ENCODE data around the gene MICALL2.

MICALL2 gene

GRCh38 chr7:1492640-1493039 lies 33.4 kb upstream of the MICALL2 start:
- no peak for DNase-seq

GRCh38 chr7:1492221-1492620 lies 33.0 kb upstream of the MICALL2 start:
- DNase-seq, result no peak

- DNase-seq, result no peak
Observed at GRCh38 chr7:1490837-1491236, 31.6 kb upstream of the MICALL2 start.

- DNase-seq, result no peak
Observed at GRCh38 chr7:1489336-1489735, 30.1 kb upstream of the MICALL2 start.

DNA sequence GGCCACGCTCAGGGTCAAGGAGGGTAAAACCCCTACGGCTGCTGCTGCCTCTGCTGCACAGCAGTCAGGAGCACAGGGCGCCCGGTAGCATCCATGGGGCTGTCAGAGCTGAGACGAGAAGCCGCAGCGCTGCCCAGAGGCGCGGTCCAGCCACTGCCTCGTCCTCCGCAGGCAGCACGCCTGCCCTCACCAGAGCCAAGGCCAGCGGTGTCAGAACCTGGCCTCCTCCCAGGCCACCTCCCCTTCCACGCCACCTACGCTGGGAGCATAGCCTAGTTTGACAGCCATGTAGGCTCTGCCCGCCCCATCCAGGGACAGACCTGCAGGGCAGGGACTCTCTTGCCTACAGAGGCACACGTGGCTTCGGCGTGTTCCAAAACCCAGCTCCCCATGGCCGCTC lies 28.7 kb upstream of the MICALL2 start:
- DNase-seq, result no peak

- DNase-seq, result no peak
Observed at GRCh38 chr7:1487466-1487865, 28.2 kb upstream of the MICALL2 start.

GRCh38 chr7:1486571-1486970 lies 27.3 kb upstream of the MICALL2 start:
- DNase-seq, result no peak

DNA sequence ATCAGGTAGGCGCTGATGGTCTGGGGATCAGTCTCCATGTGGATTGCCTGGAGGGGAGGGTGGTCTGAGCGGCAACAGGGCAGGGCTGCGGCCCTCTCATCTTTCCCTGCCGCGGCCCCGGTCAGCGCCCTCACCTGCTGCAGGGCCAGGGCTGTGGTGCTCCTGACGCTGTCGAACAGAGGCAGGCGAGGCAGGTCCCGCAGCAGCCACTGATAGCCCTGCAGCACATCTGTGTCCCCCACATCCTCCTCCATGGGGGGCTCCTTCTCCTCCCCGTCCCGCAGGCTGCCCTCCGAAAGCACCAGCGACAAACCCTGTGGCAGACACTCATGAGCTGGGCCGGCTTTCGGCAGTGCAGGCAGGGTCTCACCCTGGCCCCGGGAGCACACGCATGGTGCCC lies 25.9 kb upstream of the MICALL2 start:
- DNase-seq, result no peak

DNA sequence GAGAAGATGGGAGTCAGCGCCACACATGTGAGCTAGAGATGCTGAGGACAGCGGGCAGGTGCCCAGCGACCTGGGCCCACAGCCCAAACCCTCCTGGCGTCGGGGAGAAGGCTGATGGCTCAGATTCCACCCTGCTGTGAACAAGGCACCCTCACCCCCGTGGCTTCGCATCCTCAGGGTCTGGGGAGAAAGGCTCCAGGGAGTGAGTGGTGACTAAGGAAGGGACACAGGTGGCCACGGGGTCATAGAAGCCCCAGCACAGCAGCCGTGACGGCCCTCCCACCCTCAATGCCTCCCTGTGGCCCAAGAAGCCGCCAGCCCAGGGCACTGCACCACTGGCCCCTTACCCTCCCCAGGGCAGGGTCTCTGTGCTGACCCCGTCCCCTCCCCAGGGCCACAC lies 25.3 kb upstream of the MICALL2 start:
- no peak for DNase-seq

DNA sequence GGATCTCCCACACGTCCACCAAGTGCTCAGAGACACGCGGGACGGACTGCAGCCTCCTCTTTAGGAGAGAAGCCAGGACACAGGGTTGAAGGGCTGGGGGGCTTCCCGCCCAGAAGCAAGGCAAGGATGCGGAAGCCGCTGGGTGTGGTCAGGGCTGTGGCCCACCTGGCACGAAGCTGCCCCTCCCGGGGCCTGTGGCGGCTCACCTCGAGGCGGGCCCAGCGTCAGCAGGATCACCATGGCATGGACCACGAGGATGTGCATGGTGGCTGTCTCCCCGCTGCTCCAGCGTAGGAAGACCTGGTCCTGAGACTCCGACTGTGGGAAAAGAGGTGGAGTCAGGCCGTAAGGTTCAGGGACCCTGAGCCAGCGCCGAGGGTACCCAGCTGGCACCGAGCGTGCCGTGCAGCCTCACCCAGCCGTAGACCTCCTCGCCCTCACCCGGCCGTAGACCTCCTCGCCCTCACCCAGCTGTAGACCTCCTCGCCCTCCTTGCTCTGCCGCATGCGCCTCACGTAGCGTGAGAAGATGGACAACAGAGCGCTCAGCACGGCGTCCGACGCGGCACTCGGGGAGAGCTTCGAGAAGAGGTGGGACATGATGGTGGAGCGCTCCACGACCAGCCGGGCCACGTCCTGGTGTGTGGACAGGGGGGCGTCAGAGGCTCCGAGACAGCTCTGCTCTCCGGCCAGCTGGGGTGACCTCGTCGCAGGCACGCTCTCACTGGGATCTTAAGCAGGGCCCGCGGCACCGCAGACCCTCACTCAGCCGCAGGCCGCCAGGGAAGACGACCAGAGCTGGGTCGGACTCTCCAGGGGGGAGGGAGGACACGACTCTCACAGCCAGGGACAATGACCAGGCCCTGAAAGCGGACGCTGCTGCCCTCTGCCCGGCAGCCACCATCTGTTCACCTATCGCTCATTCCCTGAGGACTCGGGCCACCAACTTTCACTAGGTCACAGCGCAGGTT lies 24.6 kb upstream of the MICALL2 start:
- DNase-seq, result no peak

DNA sequence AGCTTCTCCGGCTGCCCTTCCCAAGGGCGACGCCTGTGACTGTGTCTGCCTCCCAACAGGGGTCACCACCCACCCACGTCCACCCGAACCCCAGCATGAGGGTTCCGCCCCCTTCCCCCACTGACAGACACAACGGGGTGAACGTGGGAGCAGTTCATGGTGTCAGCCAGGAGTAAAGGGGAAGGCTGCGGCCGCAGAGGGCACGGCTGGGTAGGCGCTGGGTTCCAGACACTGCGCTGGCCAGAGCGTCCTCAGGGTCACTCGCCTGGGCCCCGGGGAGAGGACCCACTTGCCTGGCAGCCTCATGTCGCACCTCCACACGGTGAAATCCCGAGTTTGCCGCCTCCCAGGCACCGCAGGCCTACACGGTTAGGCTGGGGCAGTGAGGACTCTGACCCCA lies 23.8 kb upstream of the MICALL2 start:
- no peak for DNase-seq

DNA sequence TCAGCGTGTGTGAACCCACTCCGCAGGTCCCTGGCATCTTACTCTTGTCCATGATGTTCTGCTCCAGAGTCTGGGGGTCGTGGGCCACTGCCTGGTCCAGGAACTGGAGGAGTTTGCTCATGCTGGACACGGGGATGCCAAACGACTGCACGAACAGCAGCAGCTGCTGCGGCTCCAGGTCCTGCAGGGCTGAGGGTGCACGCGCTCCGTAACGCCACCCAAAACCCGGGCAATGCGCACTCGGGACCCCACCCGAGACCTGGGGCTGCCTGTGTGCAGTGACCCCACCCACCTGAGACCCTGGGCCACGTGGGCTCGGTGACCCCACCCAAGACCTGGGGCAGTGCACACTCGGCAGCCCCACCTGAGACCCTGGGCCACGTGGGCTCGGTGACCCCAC lies 22.0 kb upstream of the MICALL2 start:
- no peak for DNase-seq

DNA sequence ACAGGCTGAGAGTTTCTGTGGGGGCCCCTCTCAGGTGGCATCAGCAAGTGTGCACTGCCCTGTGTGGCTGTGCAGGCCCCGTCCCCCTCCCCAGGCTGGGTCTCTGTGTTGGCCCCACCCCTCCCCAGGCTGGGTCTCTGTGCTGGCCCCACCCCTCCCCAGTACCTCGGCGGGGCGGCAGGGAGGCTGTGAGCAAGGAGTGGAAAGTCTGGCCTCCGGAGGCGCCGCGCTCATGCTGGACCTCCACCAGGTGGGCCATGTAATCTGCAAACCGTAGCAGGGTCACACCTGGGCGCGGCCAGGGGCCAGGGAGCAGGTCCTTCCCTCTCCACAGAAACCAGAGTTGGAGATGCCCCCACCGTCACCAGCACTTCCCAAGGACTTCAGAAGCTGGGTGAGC lies 21.4 kb upstream of the MICALL2 start:
- DNase-seq, result no peak

DNA sequence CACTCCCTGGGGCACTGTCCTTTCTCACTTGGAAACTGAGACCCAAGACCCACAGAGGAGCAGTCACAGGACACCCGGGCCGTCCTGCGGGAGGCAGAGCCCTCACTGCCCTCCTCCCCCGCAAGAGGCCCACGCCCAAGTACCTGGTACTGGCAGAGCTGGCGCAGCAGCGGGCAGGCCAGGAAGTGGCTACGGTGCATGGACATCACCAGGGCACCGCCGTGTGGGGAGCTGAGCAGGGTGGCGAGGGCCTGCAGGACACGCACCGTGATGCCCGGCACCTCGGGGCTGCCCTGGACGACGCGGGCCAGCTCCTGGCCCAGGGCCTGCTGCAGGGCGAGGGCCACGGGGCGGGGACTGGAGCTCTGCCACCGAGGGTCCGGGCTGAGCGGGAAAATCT lies 20.0 kb upstream of the MICALL2 start:
- DNase-seq, result no peak

DNA sequence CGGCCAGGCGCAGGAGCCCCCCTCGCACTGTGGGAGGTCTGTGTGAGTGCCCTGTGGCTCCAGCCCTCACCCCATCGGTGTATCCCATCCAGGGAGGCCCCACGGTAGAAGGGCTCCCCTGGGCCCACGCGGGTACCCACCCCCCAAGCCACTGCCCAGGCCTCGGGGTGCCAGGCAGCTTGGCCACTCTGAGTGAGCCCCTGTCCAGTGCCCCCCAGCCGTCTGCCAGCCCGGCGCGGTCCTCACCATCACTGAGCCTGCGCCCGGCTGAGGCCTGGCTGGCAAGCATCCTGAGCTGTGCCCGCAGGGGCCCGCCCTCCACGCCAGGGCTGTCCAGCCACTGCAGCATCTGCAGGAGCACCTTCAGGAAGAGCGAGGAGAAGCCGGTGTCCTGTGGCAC lies 19.2 kb upstream of the MICALL2 start:
- no peak for DNase-seq

GRCh38 chr7:1476859-1477258 lies 17.6 kb upstream of the MICALL2 start:
- DNase-seq, result no peak

DNA sequence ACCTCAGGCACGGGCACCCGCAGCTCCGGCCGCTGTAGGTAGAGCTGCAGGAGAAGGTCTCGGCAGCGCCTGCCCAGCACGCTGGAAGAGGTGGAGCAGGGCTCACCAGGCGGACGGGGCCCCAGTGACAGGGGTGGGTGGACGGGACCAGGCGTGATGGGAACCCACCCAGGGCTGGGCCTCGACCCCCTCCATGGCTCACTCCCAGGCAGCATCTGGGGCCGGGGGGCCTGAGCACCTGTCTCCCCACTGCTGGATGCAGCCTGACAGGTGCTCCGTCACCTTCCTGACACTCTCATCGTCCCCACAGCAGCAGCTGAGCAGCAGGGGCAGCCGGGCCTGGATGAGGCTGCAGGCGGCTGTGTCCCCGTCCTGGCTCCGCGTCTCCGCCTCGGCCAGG lies 16.7 kb upstream of the MICALL2 start:
- DNase-seq, result no peak

DNA sequence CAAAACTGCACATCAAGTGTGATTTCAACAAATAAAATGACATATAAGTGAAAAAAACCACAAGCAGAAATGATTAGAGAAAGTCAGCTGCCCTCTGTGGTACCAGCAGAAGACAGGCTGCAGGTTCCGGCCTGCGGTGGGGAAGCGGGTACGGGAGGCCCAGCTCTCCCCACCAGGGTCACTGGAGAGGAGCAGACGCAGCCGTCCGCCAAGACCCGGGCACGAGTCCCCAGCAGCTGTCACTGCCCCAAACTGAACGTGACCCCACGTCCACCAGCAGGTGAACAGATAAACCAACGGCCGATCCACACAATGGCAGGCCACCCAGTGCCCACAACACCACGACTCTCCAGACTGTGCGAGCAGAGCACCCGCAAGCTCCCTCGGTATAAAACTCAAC lies 16.1 kb upstream of the MICALL2 start:
- DNase-seq, result no peak

DNA sequence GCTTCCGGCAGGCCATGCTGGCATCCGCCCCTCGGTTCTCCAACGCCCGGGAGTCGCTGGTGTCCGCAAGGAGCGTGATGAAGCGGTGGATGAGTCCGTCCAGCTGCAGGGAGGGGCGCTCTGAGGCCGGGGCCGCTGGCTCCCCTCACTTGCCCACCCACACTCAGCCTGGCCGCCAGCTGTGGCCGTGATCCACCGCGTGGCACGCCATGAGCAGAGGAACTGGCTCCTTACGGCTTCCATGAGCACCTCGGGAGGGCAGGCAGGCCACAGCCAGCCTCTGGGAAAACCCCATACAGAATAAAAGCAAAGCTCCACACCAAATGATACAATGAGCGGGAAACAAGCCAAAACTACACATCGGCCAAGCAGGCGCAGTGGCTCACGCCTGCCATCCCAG lies 15.5 kb upstream of the MICALL2 start:
- no peak for DNase-seq

DNA sequence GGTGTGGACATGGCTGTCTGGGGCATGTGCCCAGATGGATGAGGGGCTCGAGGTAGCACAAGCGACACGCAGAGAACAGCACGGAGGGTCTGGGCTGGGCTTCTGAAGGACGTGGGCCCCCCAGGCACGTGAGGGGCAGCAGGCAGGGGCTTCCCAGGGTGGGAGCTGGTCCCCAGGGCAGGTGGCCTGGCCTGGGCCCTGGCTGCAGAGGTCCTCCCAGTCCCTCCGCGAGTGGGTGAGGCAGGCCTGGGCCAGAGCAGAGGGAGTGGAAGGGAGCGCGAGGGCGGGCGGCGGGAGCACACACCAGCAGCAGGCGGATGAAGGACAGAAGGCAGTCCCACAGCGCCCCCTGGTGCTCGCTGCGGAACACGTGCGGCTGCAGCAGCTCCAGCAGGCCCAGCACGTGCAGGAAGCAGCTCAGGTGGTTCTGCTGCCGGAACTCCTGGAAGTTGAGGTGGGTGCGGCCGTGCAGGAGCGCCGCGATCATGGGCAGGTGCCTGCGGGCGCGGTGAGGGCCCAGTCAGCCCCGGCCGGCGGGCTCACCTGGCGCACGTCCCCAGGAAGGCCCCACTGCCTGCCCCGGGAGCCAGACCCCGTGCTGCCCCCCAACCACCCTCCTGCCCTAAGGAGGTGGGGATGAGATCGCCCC lies 14.7 kb upstream of the MICALL2 start:
- DNase-seq, result peak; percentile 33 to 71

DNA sequence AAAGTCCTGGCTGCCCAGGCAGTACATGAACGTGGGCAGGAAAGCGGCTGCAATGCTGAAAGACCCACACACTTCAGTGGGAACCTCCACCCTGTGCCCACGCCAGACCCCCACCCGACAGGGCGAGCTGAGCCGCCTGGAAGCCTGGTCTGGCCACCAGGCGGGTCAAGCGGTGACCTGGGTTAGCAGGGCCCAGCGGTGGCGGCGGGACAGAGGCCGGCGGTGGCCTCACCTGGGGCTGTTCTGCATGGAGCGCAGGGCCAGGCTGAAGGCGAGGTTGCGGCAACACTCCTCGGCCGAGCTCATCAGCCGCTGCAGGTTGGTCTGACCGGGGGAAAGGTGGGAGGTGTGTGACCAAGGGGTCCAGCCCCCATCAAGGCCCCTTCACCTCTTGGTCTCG lies 11.6 kb upstream of the MICALL2 start:
- no peak for DNase-seq

DNA sequence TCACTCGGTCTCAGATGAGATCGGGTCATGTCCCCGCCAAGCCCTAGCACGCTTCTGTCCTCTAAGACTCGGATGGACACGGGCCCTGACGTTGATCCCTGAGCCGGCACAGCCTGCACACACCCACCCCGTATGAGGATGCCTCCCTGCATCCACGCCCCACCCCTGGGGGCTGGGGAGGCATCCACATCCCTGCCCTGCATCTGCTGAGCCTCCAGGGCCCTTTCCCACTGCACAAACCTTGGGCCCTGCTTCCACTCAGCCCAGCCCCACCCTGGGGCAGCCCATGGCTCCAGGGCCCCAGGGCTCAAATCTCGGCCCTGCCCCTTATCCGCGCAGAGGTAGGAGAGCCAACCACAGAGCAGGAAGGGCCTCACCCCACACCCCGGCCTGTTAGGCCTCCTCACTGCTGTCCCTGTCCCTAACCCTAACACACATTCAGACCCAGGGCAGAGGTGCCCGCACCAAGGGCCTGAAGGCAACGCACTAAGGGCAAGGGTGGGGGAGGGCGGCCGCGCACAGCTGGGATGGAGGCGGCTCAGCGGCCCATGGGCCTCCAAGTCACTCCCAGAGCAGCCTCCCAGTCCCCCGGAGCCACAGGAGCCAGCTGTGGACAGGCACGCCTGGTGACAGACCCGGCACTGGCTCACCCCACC lies 9.5 kb upstream of the MICALL2 start:
- DNase-seq, result no peak

DNA sequence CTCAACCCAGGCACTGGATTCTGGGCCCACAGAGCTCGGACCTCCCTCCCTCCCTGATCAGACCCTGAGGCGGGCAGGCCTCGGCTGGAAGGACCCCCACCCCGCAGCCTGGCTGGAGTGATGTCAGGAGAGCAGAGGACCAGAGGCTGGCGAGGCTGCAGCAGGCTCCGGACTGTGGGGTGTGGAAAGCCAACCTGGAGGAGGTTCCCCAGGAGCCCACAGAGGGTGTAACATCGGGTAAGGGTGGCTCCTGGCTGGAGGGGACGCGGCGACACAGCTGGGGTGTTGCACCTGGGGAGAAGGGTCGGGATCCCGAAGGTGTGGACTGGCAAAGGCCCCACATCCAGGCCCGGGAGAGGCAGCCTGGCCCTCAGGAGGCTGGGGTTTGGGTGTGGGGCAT lies 8.9 kb upstream of the MICALL2 start:
- no peak for DNase-seq
